GM06990 (cell line): ENCODE data around the gene FEN1.
A peak's percentile ranks its signal among the peaks of the same experiment; 100 is the strongest.

Experiments used
- DNase-seq: peaks from one replicate; pipeline ENCODE4 v3.0.0-alpha.2; 2011; ENCODE audit not compliant: insufficient read length; ENCODE audit errors: extremely low read depth
- H3K27me3 ChIP-seq: replicated peaks from 2 replicates; pipeline ENCODE4 v1.6.0; 2011; ENCODE audit warnings: low read length; ENCODE audit not compliant: control insufficient read depth, insufficient read depth
- H3K36me3 ChIP-seq: 2 replicates; pipeline ENCODE4 v1.5.1; 2011; ENCODE audit warnings: low read length; ENCODE audit not compliant: control insufficient read depth, insufficient read depth
- H3K4me3 ChIP-seq: replicated peaks from 2 replicates; pipeline ENCODE4 v1.5.1; 2011; ENCODE audit warnings: low read depth, mild to moderate bottlenecking, control low read depth, low read length
- TF ChIP-seq, protein P1 (sequence below): IDR thresholded peaks from 2 replicates; pipeline ENCODE4 v1.5.1; 2011; ENCODE audit warnings: low read length, control low read depth, mild to moderate bottlenecking, inconsistent platforms; ENCODE audit not compliant: insufficient read depth, poor library complexity, severe bottlenecking

FEN1 gene

DNA sequence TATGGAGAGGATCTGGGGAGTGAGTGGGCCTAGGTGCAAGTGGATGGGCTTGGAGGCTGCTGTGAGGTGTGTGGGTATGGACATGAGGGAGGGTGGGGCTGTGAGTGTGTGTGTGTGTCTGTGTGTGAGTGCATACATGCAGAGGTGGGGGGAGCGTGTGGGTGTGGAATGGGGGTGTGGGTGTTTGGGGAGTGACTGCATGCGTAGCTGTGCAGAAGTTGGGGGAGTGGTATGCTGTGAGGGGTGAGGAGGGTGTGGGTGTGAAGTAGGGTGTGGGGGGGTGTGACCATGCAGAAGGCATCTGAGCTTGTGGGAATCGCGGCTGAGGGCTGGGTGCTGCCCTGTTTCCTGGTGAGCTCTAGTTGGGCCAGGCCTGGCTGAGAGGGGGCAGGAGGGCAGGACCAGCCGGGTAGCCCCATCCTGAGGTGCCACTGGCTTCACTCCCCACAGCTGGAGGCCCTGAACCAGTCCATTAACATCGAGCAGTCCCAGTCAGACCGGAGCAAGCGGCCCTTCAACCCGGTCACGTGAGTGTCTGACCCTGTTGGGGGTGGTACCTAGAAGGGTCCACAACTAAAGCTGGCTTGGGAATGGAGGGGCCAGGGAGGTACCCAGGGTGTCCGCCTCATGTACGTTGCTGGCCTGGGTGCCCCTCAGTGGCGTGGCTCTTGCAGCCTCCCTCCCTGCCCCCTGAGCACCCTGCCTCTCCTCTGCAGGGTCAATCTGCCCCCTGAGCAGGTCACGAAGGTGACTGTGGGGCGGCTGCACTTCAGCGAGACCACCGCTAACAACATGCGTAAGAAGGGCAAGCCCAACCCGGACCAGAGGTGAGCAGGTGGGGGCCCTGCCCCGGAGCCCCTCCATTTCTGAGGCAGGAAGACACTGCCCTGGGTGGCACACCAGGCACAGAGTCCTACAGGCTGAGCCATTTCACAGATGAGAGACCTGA, 16.8 kb upstream of the FEN1 start:
- H3K36me3 ChIP-seq, result no peaks in the 10 kb centered on the region
- DNase-seq, result no peak
- H3K27me3 ChIP-seq, result no peaks in the 10 kb centered on the region
- no peak overlapping the region for H3K4me3 ChIP-seq
- TF ChIP-seq, protein P1, sequence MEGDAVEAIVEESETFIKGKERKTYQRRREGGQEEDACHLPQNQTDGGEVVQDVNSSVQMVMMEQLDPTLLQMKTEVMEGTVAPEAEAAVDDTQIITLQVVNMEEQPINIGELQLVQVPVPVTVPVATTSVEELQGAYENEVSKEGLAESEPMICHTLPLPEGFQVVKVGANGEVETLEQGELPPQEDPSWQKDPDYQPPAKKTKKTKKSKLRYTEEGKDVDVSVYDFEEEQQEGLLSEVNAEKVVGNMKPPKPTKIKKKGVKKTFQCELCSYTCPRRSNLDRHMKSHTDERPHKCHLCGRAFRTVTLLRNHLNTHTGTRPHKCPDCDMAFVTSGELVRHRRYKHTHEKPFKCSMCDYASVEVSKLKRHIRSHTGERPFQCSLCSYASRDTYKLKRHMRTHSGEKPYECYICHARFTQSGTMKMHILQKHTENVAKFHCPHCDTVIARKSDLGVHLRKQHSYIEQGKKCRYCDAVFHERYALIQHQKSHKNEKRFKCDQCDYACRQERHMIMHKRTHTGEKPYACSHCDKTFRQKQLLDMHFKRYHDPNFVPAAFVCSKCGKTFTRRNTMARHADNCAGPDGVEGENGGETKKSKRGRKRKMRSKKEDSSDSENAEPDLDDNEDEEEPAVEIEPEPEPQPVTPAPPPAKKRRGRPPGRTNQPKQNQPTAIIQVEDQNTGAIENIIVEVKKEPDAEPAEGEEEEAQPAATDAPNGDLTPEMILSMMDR, result no peak

DNA sequence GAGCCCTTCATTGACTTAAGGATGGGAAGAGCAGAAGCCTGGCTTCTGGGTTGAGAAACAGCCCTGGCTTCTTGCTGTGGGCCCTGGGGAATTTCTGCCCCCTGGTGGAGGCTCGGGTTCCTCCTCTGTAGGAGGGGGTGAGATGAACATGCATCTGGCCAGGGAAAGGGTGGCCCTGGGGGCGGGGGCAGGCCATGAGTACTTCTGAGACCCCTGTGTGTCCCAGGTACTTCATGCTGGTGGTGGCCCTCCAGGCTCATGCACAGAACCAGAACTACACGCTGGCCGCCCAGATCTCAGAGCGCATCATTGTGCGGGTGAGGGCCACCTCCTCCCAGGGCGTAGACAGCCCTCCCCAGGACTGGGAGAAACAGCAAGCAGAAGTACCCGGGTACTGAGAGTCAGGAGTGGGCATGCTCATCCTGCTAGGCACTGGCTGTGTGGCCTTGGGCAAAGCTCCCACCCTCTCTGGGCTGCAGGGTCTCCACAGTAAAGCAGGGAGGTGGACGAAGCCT, 16.1 kb upstream of the FEN1 start:
- Histone ChIP-seq H3K4me3 (no peak overlapping the region), H3K27me3 (no peaks in the 10 kb centered on the region), H3K36me3 (no peaks in the 10 kb centered on the region)
- DNase-seq, result no peak
- TF ChIP-seq, protein P1, result peak; percentile 94

DNA sequence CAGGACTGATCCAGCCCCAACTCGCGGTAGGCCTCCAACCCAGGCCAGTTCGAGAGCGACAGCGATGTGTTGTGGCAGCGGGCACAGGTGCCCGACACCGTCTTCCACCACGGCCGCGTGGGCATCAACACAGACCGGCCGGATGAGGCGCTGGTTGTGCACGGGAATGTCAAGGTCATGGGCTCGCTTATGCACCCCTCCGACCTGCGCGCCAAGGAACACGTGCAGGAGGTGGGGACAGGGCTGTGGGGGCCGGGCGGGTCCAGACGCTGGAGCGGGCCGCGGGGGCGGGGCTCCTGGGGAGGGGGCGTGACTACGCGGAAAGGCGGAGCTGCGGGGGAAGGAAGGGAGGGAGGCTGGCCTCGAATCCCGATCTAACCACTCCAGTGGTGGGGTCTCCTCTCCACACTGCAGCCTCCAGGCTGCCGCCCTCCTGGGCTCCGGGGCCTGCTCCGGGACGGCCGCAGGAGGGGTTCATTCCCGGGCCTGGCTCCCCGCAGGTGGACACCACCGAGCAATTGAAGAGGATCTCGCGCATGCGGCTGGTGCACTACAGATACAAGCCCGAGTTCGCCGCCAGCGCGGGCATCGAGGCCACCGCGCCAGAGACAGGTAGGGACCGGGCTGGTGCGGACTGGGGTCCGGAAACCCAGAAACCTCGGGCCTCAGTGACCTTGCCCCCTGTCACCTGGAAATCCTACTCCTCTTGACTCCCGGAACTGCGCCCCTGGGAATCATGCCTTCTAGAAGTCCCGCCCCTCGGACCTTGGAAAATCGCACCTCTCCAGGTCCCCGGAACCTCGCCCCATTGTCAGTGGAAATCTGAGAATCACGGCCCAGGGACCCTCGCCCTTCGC, 15.2 kb upstream of the FEN1 start:
- no peak for DNase-seq
- Histone ChIP-seq H3K4me3 (no peak overlapping the region), H3K27me3 (no peaks in the 10 kb centered on the region), H3K36me3 (no peaks in the 10 kb centered on the region; the same call in 1 of the 2 replicates)
- TF ChIP-seq, protein P1, result no peak

DNA sequence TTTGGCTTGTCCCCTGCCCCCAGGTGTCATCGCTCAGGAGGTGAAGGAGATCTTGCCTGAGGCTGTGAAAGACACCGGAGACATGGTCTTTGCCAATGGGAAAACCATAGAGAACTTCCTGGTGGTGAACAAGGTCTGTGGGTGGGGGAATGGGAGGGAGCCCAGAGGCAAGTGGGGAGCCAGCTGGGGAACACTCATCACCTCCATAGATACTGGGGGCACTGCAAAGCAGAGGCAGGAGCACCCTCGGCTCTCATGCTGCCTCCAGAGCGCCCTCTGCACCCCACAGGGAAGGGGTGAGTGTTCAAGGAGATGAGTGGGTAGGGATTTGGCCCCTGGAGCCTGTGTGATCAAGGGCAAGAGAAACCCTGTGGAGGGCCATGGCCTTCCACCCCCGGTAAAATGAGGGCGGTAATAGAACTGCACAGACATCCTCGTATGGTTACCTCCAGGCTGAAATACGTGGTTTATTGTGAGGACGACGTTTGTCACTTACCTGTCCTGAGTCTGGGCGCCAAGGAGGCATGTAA, 14.3 kb upstream of the FEN1 start:
- TF ChIP-seq, protein P1, result no peak
- Histone ChIP-seq H3K36me3 (no peaks in the 10 kb centered on the region; the same call in 1 of the 2 replicates), H3K4me3 (no peak overlapping the region), H3K27me3 (no peaks in the 10 kb centered on the region)
- DNase-seq, result no peak

DNA sequence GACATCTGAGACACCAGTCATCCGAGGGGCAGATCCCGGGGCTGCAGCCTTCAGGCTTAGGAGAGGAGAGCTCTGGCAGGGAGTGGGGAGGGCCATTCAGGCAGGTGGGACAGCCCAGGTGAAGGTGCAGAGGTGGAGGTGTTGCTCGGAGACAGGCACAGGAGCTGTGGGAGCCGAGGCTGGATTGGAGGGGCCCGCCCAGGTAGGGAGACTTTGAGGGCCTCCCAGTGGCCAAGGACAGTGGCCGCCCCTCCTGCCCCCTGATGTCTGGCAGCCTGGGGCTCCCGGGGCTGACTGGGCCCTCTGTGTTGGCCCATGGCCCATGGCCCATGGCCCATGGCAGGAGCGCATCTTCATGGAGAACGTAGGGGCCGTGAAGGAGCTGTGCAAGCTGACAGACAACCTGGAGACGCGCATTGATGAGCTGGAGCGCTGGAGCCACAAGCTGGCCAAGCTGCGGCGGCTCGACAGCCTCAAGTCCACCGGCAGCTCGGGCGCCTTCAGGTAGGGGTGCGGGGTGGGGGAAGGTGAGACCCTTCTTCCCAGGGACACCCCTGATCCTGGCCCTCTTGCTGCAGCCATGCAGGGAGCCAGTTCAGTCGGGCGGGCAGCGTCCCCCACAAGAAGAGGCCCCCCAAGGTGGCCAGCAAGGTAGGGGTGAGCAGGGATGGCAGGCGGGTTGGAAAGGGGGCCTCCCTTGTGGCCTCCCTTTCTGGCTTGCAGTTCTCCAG, 13.6 kb upstream of the FEN1 start:
- H3K27me3 ChIP-seq, result no peaks in the 10 kb centered on the region
- TF ChIP-seq, protein P1, result no peak
- H3K4me3 ChIP-seq, result no peak overlapping the region
- H3K36me3 ChIP-seq, result no peaks in the 10 kb centered on the region; the same call in 1 of the 2 replicates
- DNase-seq, result no peak
